Activated CD4-positive, alpha-beta T cell treated with anti-CD3 and anti-CD28 coated beads, Interleukin-2, amount 10 ng/mL, durations not matched to agents 7 days and 5 days (primary cell): Measurements from ENCODE around the gene COPS7B. TPM values are rescaled to one million over a fixed set of nuclear protein-coding genes. Genes with fewer than 3 reads are reported as not detected.

Experiments used
- CTCF ChIA-PET: fragments of 350-600 bp; sonication (Branson Sonifier 250); formaldehyde crosslinking; loops from one replicate; lab custom pipeline; 2021; ENCODE audit warnings: antibody characterized with exemption; lab: Charles Lee
- POLR2A ChIA-PET: fragments of 350-600 bp; sonication (Branson Sonifier 250); formaldehyde crosslinking; loops from one replicate; lab custom pipeline; 2021; ENCODE audit warnings: antibody characterized with exemption; lab: Charles Lee
- DNase-seq: peaks from one replicate; pipeline ENCODE4 v3.0.0-alpha.2; 2020
- H3K27ac Mint-ChIP-seq: one replicate; pipeline ENCODE4 v1.8.0; 2021; ENCODE audit warnings: mild to moderate bottlenecking, moderate library complexity, mixed read lengths
- H3K27me3 Mint-ChIP-seq: one replicate; pipeline ENCODE4 v1.8.0; 2021; ENCODE audit warnings: mixed read lengths
- H3K36me3 Mint-ChIP-seq: one replicate; pipeline ENCODE4 v1.8.0; 2021; ENCODE audit warnings: low read depth, mixed read lengths
- H3K4me1 Mint-ChIP-seq: one replicate; pipeline ENCODE4 v1.8.0; 2021; ENCODE audit warnings: mixed read lengths
- H3K4me3 Mint-ChIP-seq: one replicate; pipeline ENCODE4 v1.8.0; 2021; ENCODE audit warnings: mild to moderate bottlenecking, moderate library complexity, mixed read lengths
- H3K9me3 Mint-ChIP-seq: one replicate; pipeline ENCODE4 v1.8.0; 2021; ENCODE audit warnings: mixed read lengths
- total RNA-seq, 2 experiments: library from RNA; stranded (reverse); gene quantifications; one replicate each; pipeline ENCODE4 v1.2.3, GENCODE V29; 2021

COPS7B gene
- total RNA-seq, 2 experiments from 2014 or later = 44.9 to 50.0 TPM

DNA sequence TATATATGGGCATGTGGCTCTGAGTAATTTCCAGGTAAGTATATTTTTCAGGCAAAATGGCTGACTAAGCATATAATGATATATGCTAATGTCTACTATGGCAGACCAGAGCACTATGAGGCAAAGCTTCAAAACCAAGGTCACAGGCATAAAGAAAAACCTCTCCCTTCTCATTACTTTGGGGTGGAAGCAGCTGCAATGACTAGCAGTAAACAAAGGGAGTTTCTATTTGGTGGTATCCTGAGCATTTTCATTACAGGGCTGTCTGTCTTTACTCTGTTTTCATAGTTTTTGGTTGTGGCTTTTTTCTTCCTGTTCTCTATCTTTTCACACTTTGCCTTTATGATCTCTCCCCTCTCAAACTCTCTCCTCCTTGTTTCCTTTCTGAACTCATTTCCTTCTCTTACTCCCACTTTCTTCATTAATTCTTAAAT lies 20.7 kb upstream of the COPS7B start:
- no peaks in the 10 kb centered on the region for H3K9me3 Mint-ChIP-seq
- peak overlapping the region; percentile 3 for H3K27ac Mint-ChIP-seq
- DNase-seq = peak; percentile 8
- H3K4me3 Mint-ChIP-seq = no peak overlapping the region
- H3K36me3 Mint-ChIP-seq = no peaks in the 10 kb centered on the region
- POLR2A ChIA-PET = no interaction called here
- peaks cover 33% of the 10 kb centered on the region for H3K4me1 Mint-ChIP-seq
- CTCF ChIA-PET = interaction anchor here (1.2 kb wide), 1 partner anchor 10 kb away, joined by 3 read pairs; no protein-coding TSS in a partner anchor
- H3K27me3 Mint-ChIP-seq = no peaks in the 10 kb centered on the region

DNA sequence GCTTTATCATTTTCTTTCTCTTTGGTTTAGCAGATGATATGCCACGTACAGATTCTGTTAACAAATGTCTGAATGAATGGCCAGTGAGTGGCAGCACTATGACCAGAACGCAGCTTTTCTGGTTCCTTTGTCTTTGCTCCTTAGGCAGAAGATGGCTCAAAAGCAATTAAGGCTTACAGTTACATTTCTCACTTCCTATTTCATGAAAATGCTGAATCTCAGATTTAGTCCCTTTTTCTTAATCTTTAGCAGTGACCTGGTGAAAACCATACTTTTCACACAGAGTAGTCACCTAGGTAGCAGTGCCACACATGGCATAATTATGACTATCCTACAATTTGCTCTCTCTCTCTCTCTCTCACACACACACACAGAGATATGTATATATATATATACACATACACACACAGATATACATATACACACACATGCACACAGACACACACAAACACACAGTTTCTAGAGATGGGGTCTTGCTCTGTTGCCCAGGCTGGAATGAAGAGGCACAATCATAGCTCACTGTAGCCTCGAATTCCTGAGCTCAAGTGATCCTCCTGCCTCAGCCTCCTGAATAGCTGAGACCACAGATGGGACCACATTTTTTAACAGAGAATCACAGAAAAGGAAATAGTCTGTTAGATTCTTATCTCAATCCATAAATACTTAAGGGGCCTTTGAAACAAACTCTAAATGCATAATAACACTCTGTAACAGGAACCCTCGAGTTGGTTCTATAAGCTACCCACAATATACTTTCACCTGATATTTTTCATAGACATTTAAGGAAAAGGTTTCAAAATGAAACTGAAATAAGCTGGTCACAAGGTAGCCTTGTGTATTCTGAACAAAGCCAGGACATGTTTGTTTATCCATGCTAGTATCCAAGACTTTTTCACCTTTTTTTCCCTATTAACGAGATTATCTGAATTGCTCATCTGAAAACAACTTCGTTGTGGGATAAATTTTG lies 16.8 kb upstream of the COPS7B start:
- Mint-ChIP-seq H3K27ac (no peak overlapping the region), H3K27me3 (no peaks in the 10 kb centered on the region), H3K36me3 (no peaks in the 10 kb centered on the region), H3K9me3 (no peaks in the 10 kb centered on the region), H3K4me3 (no peak overlapping the region), H3K4me1 (peaks cover 30% of the 10 kb centered on the region)
- POLR2A ChIA-PET = no interaction called here
- CTCF ChIA-PET = interaction anchor here (1.4 kb wide), 1 partner anchor 44 kb away, joined by 3 read pairs; no protein-coding TSS in a partner anchor
- DNase-seq = no peak

GRCh38 chr2:231780123-231780908 lies 5.9 kb upstream of the COPS7B start:
- Mint-ChIP-seq H3K9me3 (no peaks in the 10 kb centered on the region), H3K4me1 (peaks cover 51% of the 10 kb centered on the region), H3K4me3 (peak overlapping the region; percentile 94), H3K27me3 (no peaks in the 10 kb centered on the region), H3K36me3 (peaks cover 14% of the 10 kb centered on the region), H3K27ac (peak overlapping the region; percentile 91)
- DNase-seq = peak; percentile 19
- CTCF ChIA-PET = interaction anchor here (1.4 to 1.7 kb wide), 2 partner anchors 20 to 105 kb away, joined by 3 to 4 read pairs; no protein-coding TSS in a partner anchor
- POLR2A ChIA-PET = no interaction called here

DNA sequence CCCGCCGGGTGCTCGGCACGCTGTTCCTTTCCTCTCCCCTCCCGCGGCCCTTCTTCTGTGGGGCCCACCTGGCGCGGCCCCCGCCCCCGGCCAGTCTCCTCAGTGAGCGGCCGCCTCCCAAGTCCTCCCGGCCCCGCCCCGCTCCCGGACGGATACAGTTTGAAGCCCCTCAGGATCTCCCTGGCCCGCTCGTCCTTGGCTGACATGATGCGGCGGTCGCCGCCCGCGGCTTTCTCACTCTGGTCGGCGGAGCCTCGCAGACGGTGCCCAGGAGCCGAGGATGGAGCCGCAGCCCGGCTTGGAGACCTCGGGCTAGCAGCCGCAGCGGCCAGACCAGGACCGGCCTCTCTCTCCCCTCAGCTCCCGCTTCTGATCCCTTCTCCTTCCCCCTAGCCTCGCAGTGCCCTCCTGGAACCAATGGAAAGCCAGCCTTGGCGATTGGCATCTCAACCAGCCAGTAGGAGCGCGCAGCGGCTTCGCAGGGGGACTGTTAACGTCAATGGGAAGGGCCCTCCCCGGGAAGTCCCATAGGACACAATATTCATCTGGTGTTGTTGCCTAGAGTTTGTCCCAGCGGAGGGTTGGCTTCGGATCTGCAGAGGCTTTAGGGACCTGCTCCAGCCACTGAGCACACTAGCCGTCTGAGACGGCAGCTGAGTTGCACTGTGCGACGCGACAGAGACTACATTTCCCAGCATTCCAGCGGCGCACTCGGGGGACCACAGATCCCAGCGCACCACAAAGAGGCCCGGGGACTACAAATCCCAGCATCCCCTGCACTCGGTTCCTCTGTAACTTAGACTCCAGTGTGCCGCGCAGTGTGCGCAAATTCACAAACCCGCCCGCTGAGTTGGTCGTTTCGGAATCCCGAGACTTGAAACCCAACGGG lies 5.1 kb upstream of the COPS7B start, which contains the start of gene PDE6D:
TSS of gene PDE6D (minus strand) at position 374 of the 889 bp plus-strand sequence. CDS start at position 206, 168 bp downstream.
- DNase-seq = peak; percentile 97
- ChIA-PET CTCF (no interaction called here), POLR2A (no interaction called here)
- Mint-ChIP-seq H3K36me3 (peaks cover 14% of the 10 kb centered on the region), H3K9me3 (no peaks in the 10 kb centered on the region), H3K27ac (peak within 1 kb of the TSS; percentile 91), H3K4me1 (peaks cover 59% of the 10 kb centered on the region), H3K27me3 (no peaks in the 10 kb centered on the region), H3K4me3 (peak within 1 kb of the TSS; percentile 94)

DNA sequence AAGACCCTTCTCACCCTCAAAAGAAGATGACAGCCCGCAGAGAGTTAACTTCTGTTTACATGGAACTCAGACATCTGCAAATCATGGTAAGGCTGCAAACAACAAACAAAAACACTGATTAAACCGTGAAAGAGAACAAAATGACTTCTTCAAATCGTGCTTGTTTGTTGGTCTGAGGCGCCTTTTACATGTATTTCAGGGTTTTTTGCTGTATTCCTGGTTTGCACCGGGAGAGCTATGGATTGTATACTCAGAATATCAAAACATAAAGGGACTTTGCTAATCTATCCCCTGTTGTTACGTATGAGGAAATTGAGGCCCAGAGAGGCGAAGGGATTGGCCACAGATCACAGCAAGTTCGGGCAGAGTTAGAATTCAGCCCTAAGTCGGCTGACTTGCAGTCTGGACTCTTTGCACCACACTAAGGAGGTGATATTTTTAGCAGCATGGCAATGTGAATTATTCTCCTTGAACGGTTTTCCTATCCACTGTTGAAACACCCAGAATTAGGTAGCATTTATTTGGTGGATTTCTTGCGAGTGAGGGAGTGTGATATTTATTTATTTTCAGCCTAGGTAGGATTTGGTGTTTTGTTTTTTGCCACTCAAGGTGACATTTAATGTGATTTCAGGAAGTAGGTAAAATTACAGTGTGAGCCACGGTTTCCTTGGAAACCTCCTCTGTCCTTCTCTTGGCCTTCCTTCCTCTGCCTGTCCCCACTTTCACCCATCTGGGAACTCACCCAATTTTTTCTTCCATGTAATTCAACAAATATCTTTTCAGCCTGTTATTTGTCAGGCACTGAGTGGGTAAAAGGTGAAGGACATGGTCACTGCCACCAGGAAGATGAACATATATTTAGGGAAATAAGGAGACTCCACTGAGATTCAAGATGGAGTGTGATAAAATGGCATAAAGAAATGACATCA lies 4.2 kb upstream of the COPS7B start:
- Mint-ChIP-seq H3K27ac (peak overlapping the region; percentile 91), H3K9me3 (no peaks in the 10 kb centered on the region), H3K27me3 (no peaks in the 10 kb centered on the region), H3K4me3 (peak overlapping the region; percentile 94), H3K36me3 (peaks cover 14% of the 10 kb centered on the region), H3K4me1 (peaks cover 66% of the 10 kb centered on the region)
- ChIA-PET CTCF (interaction anchor here (0.6 kb wide), 1 partner anchor 1267 kb away, joined by 3 read pairs; no protein-coding TSS in a partner anchor), POLR2A (no interaction called here)
- peak; percentile 46 for DNase-seq

DNA sequence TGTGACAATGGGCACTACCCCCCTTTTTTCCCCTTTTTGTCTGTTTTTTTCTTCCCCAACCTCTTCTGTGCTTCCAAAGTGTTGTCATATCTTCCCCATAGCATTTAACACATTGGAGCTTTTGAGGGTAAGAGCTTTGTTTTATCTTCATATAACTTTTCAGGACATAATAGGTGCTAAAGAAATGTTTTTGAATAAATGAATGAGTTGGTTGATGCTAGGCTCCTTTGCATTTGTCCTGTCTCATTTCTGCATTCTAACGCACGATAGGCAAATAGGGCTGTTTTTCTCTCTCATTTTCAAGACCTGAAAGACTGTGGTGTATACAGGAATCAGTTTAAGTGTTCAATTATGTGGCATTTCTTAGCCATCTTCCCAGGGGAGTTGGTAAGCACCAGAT lies 832 bp upstream of the COPS7B start:
- Mint-ChIP-seq H3K9me3 (no peaks in the 10 kb centered on the region), H3K4me1 (peaks cover 75% of the 10 kb centered on the region), H3K36me3 (peaks cover 8% of the 10 kb centered on the region), H3K4me3 (peak overlapping the region; percentile 86), H3K27ac (peak overlapping the region; percentile 6), H3K27me3 (no peaks in the 10 kb centered on the region)
- ChIA-PET CTCF (interaction anchor here (0.6 to 1.2 kb wide), 4 partner anchors 9 to 78 kb away, joined by 3 to 8 read pairs (median 6); no protein-coding TSS in a partner anchor), POLR2A (interaction anchor here (0.9 kb wide), 1 partner anchor 174 kb away, joined by 3 read pairs; no protein-coding TSS in a partner anchor)
- DNase-seq = no peak

DNA sequence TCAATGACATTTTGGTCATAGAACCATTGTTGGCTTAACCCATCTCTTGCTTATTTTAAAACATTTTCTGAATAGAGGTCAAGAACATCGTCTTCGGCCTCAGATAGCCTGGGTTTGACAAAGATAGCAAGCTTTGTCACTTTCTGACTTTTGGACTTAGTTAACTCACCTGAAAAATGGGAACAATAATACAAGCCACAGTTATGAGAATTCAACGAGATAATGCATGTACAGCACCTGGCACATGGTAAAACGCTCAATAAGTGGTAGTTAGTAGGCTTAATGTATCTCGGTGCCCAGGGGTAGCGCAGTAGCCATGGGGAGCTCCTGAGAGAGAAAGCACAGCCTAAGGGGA lies 446 bp upstream of the COPS7B start:
- no peak for DNase-seq
- Mint-ChIP-seq H3K27me3 (no peaks in the 10 kb centered on the region), H3K9me3 (no peaks in the 10 kb centered on the region), H3K36me3 (peaks cover 8% of the 10 kb centered on the region), H3K4me3 (peak overlapping the region; percentile 86), H3K4me1 (peaks cover 75% of the 10 kb centered on the region), H3K27ac (peak overlapping the region; percentile 85)
- CTCF ChIA-PET = interaction anchor here (0.6 to 1.2 kb wide), 3 partner anchors 8 to 11 kb away, joined by 3 to 6 read pairs (median 5); no protein-coding TSS in a partner anchor
- POLR2A ChIA-PET = interaction anchor here (0.7 to 0.9 kb wide), 2 partner anchors 174 to 518 kb away, joined by 3 read pairs; no protein-coding TSS in a partner anchor

- Mint-ChIP-seq H3K27ac (peak overlapping the region; percentile 74), H3K27me3 (no peaks in the 10 kb centered on the region), H3K4me3 (peak overlapping the region; percentile 86), H3K36me3 (peaks cover 6% of the 10 kb centered on the region), H3K4me1 (peaks cover 69% of the 10 kb centered on the region), H3K9me3 (no peaks in the 10 kb centered on the region)
- ChIA-PET POLR2A (no interaction called here), CTCF (interaction anchor here (1.0 kb wide), 1 partner anchor 173 kb away, joined by 3 read pairs; no protein-coding TSS in a partner anchor)
- DNase-seq = no peak
These were observed 660 bp downstream of the COPS7B start for GRCh38 chr2:231786917-231787292.

- H3K4me3 Mint-ChIP-seq = no peak overlapping the region
- peaks cover 29% of the 10 kb centered on the region for H3K4me1 Mint-ChIP-seq
- POLR2A ChIA-PET = no interaction called here
- H3K27ac Mint-ChIP-seq = no peak overlapping the region
- CTCF ChIA-PET = interaction anchor here (2.8 kb wide), 1 partner anchor 10 kb away, joined by 6 read pairs; no protein-coding TSS in a partner anchor
- peaks cover 19% of the 10 kb centered on the region for H3K36me3 Mint-ChIP-seq
- no peaks in the 10 kb centered on the region for H3K27me3 Mint-ChIP-seq
- H3K9me3 Mint-ChIP-seq = no peaks in the 10 kb centered on the region
- DNase-seq = no peak
These were observed 4.9 kb downstream of the COPS7B start for GRCh38 chr2:231791107-231791506.

- H3K27me3 Mint-ChIP-seq = no peaks in the 10 kb centered on the region
These were observed 8.1 kb downstream of the COPS7B start for GRCh38 chr2:231794383-231794782.

More at GRCh38 chr2:231794383-231794782, 8.1 kb downstream of the COPS7B start:
- Mint-ChIP-seq H3K36me3 (peaks cover 25% of the 10 kb centered on the region), H3K9me3 (no peaks in the 10 kb centered on the region), H3K4me1 (peaks cover 3% of the 10 kb centered on the region), H3K4me3 (no peak overlapping the region), H3K27ac (no peak overlapping the region)
- ChIA-PET POLR2A (no interaction called here), CTCF (interaction anchor here (1.0 to 2.0 kb wide), 4 partner anchors 9 to 88 kb away, joined by 3 to 8 read pairs (median 5); partner anchors contain the start of gene COPS7B)
- no peak for DNase-seq
